ENCODE measurements around the gene TMEM14B.
"Not testable (repeated sequence)": the region's sequence is repeated elsewhere in the genome, so short reads cannot be mapped to it uniquely, and the experiment has no call there.

TMEM14B gene

DNA sequence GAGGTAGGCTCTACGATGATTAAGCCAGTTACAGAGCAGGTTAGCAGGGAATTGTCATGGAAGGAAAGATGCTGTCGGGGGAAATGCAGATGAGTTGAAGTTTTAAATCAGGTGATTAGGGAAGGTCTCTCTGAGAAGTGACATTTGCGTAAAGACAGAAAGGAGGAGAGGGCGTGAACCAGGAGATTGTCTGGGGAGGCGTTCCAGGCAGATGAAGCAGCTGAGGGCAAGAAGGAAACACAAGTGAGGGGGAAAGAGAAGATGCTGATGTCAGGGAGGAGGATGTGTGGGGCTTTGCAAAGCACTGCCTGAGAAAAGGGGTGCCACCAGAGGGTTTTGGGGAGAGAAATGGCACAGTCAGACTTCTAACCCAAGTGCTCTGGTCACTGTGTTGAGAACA is 2.5 kb upstream of the TMEM14B start:
- in situ Hi-C loops (cut with MboI; ENCODE audit: low sequenced_read_pairs) = no loop called here

DNA sequence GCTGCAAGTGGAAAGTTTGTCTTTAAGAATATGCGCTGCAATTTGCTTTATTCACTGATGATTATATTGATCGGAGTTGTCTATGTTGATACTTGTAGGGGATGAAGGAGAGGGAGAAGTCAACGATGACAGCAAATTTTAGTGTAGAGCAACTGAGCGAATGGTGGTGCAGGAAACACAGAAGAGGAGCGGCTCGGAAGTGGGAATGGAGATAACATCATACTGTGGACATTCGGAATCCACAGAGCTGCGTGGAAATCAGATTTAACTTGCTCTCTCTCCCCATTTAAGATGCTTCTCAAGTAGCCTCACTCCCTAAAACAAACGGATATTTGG is 722 bp upstream of the TMEM14B start:
- in situ Hi-C loops (cut with MboI; ENCODE audit: low sequenced_read_pairs) = no loop called here

DNA sequence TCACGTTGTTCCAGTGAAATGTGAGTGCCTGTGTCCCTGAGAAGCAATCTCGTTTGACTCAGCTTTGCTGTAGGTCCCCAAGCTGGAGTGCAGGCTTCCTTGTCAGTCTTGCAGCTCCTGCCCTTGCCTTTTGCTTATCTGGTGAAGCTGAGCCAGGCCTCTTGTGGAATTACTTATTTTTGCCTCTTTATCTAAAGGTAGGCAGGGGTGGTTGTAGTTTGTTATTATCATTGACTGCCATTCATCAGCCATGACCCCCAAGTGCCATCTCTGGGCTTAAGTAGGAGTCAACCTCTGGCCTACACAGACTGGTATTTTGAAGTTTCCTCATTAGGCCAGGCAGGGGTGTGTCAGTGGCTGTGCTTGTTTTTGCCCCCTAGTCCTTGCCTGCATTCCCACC is 2.1 kb downstream of the TMEM14B start:
- in situ Hi-C loops (cut with MboI; ENCODE audit: low sequenced_read_pairs) = no loop called here

DNA sequence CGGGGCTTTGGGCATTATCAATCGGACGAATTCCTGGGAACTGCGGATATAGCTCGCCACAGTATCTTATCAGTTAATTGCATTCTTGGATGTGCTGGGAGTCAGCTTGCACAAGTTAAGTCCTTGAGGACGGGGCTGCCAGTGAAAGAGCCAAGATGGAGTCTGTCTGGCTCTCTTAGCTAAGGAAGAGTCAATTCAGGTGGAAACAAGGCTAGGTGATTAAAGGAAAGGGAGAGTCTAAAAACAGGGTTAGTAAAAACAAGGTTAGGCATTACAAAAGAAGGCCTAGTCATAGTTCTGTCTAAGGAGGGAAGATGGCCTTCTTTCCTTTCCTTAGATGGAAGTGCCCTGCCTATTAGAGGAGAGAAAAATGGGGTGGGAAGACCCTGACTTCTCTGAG is 3.0 kb downstream of the TMEM14B start:
- in situ Hi-C loops (cut with MboI; ENCODE audit: low sequenced_read_pairs) = not testable (repeated sequence)

DNA sequence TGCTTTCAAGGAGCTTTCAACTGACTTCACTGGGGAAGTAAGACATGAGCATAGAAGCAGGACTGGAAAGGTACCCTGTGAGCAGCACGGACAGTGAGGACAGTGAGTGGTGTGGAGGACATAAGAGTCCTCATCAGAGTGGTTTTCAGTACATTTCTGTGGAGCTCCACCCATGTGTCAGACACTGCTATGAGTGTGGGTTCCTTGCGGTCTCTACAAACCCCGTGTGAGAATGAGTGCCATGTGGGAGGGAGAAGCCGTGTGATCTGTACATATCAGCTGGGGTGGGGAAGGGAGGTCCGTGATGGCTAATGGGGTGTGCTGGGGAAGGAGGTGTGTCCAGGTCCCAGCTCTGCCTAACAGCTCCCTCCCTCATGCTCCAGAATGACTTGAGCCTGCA is 4.2 kb downstream of the TMEM14B start:
- in situ Hi-C loops (cut with MboI; ENCODE audit: low sequenced_read_pairs) = not testable (repeated sequence)

DNA sequence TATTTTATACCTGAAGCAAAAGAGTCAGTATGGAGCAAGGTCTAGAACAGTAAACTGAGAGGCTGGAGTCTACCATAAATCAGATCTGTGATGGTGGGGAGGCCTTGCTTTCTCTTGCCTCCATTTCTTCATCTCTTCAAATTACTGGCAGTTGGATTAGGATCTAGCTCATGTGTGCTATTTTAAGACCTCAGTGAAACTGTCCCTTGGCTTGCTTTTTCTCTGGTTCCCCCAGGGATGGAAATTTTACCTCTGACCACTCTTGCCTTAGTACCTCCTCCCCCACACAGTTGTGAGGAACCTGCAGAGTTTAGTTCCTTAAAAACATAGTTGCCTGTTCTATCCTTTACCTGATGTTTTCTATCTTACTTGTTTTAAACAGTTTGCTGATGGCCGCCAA is 8.5 kb downstream of the TMEM14B start:
- in situ Hi-C loops (cut with MboI; ENCODE audit: low sequenced_read_pairs) = no loop called here

DNA sequence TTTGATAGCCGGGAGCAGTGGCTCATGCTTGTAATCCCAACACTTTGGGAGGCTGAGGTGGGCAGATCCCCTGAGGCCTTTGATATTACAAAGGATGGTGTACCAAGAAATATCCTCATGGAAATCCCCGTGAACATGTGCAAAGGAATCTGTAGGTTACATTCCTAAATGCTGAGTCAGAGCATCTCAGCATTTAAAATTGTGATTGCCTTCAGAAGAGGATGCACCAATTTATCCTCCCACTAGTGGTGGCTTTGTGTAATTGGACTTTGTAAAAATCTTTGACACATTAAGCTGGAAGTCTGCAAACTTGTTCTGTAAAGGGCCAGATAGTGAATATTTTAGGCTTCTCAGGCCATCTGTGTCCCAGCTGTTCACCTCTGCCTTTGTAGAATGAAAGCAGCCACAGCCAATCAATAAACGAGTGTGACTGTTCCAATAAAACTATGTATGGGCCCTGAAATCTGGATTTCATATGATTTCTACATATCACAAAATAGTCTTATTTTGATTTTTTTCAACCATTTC is 11.8 kb downstream of the TMEM14B start:
- in situ Hi-C loops (cut with MboI; ENCODE audit: low sequenced_read_pairs) = no loop called here

DNA sequence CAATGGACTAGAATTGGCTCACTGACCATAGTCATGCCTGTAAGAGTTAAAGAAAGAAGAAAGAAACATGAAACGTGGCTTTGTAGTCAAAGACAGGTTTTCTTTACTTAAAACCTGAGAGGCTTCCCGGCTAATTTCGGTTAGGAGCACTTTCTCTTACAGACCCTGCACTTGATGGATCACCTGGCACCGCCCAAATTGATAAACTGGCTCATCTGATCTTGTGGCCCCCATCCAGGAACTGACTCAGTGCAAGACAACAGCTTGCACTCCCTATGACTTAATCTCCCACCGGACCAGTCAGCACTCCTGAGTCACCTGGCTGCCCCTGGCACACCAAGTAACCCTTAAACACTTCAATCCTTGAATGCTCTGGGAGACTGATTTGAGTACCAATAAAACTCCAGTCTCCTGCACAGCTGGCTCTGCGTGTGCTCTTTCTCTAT is 12.3 kb downstream of the TMEM14B start:
- in situ Hi-C loops (cut with MboI; ENCODE audit: low sequenced_read_pairs) = no loop called here

DNA sequence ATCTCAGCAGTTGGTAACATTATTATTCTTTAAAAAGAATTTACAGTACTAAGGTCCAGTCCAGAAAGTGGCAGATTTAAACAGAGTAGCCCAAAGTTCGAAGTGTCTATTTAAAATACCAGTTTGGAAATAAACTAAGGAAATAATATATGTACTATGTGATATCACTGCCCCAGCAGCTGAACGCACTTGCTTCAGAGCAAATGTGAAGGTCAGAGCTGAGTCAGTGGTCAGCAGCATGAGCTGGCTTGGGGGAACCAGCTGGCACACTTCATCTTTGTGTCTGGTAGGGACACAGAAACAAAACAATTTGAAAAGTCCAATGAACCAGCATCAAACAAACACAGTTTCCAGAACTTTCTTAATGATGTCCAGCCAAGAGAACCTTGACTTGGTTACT is 15.4 kb downstream of the TMEM14B start:
- in situ Hi-C loops (cut with MboI; ENCODE audit: low sequenced_read_pairs) = no loop called here

DNA sequence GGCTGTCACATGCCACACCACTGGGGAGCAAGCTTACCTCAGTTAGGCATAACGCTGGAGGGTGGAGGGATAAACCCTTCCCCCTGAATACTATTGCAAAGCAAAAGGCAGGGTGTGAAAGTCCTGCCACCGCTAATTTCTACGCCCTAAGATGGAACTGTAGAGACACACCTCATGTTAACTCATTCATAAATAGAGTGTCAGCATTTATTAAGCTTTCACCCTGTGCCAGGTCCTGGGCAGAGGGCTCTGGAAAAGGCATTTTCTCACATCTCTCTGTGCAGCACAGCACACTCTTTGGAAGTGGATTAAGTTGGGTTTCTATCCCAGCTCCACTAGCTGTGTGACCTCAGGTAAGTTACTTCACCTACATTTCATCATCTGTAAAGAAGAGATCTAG is 21.8 kb downstream of the TMEM14B start:
- in situ Hi-C loops (cut with MboI; ENCODE audit: low sequenced_read_pairs) = no loop called here

DNA sequence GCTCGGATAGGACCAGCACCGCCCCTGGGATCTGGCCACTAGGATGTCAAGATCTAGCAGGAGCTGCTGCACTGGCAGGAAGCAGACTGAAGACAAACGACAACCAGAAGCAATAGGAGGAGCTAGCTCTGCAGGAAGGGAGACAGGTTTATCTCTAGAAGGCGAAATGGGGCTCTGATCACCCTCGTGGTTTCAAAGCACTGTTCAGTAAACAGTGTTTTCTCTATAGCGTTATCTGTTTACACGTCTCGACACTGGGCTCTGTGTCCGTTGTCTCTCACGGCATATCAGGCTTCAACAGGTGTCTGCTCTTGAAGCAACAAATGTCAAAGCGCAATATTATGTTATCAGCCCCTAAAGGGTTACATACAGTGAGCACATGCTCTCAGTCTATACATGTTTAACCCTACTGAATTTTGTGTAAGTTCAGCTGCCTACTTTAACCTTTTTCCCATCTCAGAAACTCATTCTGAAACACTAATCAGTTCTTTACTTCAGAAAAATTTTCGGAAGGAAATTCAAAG is 23.8 kb downstream of the TMEM14B start:
- in situ Hi-C loops (cut with MboI; ENCODE audit: low sequenced_read_pairs) = no loop called here

DNA sequence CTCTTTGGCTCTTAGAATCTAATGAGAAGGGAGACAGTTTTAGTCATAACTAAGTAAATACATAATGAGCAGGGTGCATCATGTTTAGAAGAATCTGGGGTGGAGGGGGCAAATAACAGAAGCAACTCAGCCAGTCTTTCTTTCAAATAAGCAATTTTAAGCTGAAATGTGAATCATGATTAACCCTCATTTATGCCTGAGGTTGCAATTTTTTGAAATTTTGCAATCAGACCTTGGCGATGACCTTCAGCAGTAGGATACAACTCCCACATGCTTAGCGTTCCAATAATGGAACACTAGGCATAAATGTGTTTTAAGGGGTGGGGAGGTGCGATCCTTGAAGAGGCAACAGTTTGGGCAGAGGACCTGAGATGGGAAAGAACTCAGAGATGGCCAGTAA is 30.6 kb downstream of the TMEM14B start:
- in situ Hi-C loops (cut with MboI; ENCODE audit: low sequenced_read_pairs) = loop anchor here (25.0 kb wide), 1 partner anchor 291 kb away; no protein-coding TSS in a partner anchor

DNA sequence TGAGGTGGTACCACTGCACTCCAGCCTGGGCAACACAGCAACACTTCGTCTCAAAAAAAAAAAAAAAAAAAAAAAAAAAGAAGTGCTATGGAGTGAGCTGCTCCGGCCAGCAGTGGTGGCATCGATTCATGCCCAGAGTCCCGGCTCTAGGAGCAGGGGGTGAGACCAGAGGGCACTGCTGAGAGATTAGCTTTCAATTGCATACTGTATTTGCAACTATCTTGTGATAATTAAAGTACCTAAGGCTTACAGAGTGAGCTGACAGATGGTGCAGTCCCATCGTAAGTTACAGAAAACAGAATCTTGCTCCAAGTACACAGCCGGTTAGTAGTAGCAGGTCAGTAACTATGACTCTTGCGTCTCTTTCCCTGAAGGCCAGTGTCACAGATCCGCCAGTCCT is 31.5 kb downstream of the TMEM14B start:
- in situ Hi-C loops (cut with MboI; ENCODE audit: low sequenced_read_pairs) = loop anchor here (25.0 kb wide), 1 partner anchor 292 kb away; no protein-coding TSS in a partner anchor

DNA sequence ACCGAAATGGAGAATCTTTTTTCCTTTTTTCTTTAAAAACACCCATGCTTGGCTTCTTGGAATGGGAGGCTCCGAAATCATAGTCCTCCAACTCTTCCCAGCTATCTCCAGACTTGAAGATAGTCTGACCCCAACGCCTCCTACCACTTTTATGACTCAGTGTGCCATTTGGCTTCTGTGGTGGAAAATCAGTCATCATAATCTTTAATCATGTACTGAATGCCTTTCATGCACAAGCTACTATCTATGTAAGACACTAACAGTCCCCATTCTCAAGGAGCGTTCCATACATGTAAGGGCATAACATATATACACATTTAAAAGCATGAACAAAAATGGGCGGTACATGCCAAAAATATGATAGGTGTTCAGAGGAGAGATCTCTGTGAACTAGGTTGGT is 44.1 kb downstream of the TMEM14B start:
- in situ Hi-C loops (cut with MboI; ENCODE audit: low sequenced_read_pairs) = loop anchor here (25.0 kb wide), 1 partner anchor 304 kb away; no protein-coding TSS in a partner anchor

DNA sequence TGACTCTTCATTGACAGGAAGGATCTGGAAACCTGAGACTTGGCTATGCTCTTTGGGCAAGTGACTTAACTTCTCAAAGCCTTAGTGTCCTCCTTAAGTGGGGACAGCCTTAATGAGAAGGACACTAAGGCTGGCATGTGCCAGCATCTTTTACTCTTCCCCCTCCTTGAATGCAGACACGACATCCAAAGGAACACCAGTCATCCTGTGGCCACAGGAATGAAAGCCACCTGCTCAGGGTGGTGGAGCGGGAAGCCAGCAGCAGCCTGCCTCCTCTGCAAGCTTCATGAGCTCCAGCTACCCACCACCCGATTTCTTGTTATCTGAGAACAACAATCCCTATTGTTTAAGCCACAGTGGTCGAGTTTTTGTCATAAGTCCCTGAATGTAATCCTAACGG is 44.5 kb downstream of the TMEM14B start:
- in situ Hi-C loops (cut with MboI; ENCODE audit: low sequenced_read_pairs) = loop anchor here (25.0 kb wide), 1 partner anchor 305 kb away; no protein-coding TSS in a partner anchor

DNA sequence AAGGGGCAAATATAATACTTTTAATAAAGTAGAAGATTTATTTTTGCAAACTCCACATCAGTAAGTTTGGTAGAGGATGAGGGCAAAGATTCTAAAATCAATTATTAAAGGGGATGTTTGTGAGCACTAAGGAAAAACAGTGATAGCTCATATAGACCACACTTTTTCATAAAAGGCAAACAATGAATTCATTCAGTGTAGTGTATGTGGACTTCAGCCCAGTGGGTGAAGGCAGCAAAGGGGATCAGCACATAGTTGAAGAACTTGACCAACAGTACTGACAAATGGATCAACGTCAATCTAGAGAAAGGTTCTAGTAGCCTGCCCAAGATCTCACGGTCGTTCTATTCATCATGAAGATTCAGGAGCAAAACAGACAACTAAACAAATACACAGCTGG is 45.4 kb downstream of the TMEM14B start:
- in situ Hi-C loops (cut with MboI; ENCODE audit: low sequenced_read_pairs) = loop anchor here (25.0 kb wide), 1 partner anchor 306 kb away; no protein-coding TSS in a partner anchor

DNA sequence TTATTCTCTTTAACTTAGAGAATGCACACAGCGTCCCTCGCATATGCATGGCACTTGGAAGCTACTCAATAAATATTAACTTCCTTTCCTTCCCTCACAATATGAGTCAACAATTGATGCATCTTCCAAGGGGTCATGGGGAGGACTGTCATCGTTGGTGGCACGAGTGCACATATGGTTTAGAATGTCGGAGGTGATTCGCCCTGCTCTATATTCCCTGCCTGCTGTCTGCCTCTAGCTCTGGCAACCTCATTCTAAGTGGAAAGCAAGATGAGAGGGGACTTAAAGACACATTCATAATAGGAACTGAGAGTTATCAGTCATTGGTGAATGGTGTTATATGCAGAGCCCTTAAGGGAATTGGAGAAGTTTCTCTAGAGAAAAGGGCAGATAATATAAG is 46.1 kb downstream of the TMEM14B start:
- in situ Hi-C loops (cut with MboI; ENCODE audit: low sequenced_read_pairs) = loop anchor here (25.0 kb wide), 1 partner anchor 306 kb away; no protein-coding TSS in a partner anchor

DNA sequence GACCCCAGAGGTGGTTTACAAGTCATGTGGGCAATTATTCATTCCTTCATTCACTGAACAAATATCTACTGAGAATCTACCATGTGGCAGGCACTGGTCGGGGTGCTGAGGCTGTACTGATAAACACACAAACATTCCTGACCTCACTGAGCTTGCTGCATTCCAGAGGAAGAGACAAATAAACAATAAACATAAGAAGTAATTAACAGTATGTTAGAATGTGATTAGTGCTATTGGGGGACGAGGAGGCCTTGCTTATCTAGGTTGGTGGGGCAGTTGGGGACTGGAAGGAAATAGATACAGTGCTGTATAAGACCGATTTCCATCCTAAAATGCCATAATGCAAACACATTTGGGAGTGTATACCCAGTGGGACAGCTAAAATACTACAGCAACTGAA is 46.6 kb downstream of the TMEM14B start:
- in situ Hi-C loops (cut with MboI; ENCODE audit: low sequenced_read_pairs) = loop anchor here (25.0 kb wide), 1 partner anchor 307 kb away; no protein-coding TSS in a partner anchor

DNA sequence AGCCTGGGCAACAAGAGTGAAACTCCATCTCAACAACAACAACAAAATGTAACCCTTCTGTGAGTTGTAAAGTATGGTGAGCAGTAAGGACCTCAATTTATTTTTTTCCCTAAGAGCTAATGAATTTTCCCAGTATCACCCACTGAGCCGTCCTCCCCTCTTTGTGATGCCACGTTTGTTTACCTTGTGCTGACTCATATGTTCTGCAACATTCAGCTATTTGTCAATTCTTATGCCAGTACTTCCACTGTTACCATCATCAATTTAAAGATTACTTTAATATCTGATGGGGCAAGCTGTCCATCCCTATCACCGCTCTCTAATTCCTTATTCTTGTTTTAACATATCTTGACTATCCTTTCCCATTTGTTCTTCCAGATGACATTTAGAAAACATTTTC is 53.2 kb downstream of the TMEM14B start:
- in situ Hi-C loops (cut with MboI; ENCODE audit: low sequenced_read_pairs) = no loop called here

DNA sequence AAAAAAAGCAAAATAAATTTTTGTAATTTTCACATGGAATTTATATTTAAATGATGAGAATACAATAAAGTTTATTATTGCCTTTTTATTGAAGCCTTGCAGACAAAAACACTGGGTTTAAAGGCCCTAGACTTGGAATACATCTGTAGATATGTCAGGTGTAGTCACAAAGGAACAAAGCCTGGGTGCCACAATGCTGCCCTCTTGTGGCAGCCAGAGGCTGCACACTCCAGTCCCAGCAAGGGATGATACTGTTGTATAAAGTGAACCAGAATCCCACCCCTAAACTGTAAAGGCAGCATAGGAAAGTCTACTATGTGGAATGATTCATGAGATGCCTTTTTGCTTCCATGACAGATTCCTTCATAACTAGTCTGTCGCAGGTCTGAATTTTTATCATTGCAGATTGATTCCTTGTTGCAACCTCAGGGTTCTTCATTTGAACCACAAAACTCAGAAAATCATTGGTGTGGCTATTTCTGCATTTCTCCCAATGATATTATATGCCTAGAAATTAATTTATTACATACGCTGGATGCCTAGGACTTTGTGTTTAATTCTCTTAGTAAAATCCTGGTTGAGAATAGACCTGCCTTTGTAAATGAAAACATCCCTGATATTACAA is 53.7 kb downstream of the TMEM14B start:
- in situ Hi-C loops (cut with MboI; ENCODE audit: low sequenced_read_pairs) = no loop called here
